Suprapubic skin (tissue), 4 donors: ENCODE data around the gene SYT1. TPM values are rescaled to one million over a fixed set of nuclear protein-coding genes. Genes with fewer than 3 reads are reported as not detected.

Experiments
- DNase-seq, 2 donors: peaks; one replicate each; pipeline ENCODE4 v3.0.0-alpha.2; 2019; ENCODE audit warnings: low spot score in 2 of 2
- H3K27ac ChIP-seq: fragments of 200-600 bp; sonication (generic); one replicate; pipeline ENCODE4 v1.5.1; 2019
- H3K27me3 ChIP-seq: fragments of 200-600 bp; sonication (generic); one replicate; pipeline ENCODE4 v1.5.1; 2019
- H3K36me3 ChIP-seq: fragments of 200-600 bp; sonication (generic); one replicate; pipeline ENCODE4 v1.5.1; 2019
- H3K4me1 ChIP-seq: fragments of 200-600 bp; sonication (generic); one replicate; pipeline ENCODE4 v1.5.1; 2019
- H3K4me3 ChIP-seq: fragments of 200-600 bp; sonication (generic); one replicate; pipeline ENCODE4 v1.5.1; 2019; ENCODE audit warnings: mild to moderate bottlenecking
- H3K9me3 ChIP-seq: fragments of 200-600 bp; sonication (generic); one replicate; pipeline ENCODE4 v1.5.1; 2019
- EP300 ChIP-seq: sonication (generic); formaldehyde crosslinking; IDR thresholded peaks from one replicate; pipeline ENCODE4 v1.6.1; 2017; ENCODE audit warnings: antibody characterized with exemption
- POLR2A ChIP-seq, 2 donors: fragments of 450-650 bp; IDR thresholded peaks; one replicate each; pipeline ENCODE4 v1.6.1; 2017; ENCODE audit warnings: antibody characterized with exemption in 2 of 2, mild to moderate bottlenecking in 2 of 2, moderate library complexity in 2 of 2
- POLR2AphosphoS5 ChIP-seq, 3 donors: sonication (generic); formaldehyde crosslinking; IDR thresholded peaks; one replicate each; pipeline ENCODE4 v1.6.1; 2017; ENCODE audit warnings: antibody characterized with exemption in 3 of 3
- WGBS: methylation state at CpG from one replicate; pipeline ENCODE4 v1.1.5; 2018; 5-methylcytosine and 5-hydroxymethylcytosine counted together
- total RNA-seq, 4 donors: library from RNA; depleted of rRNA; stranded (reverse); fragments of >200 nt; gene quantifications; one replicate each; pipeline ENCODE4 v1.1.0, GENCODE V29; 2016
- TF ChIP-seq, protein P1 (sequence below), 2 donors: fragments of 200-600 bp in 1 of 2; fragments of 450-650 bp in 1 of 2; sonication (generic) in 1 of 2; IDR thresholded peaks; one replicate each; pipeline ENCODE4 v1.5.1; 2016 to 2019; ENCODE audit warnings: antibody characterized with exemption in 2 of 2, mild to moderate bottlenecking in 1 of 2, moderate library complexity in 1 of 2

The SYT1 gene
- total RNA-seq, 4 donors from 2014 or later: 0.15 to 0.31 TPM; not detected in 2

DNA sequence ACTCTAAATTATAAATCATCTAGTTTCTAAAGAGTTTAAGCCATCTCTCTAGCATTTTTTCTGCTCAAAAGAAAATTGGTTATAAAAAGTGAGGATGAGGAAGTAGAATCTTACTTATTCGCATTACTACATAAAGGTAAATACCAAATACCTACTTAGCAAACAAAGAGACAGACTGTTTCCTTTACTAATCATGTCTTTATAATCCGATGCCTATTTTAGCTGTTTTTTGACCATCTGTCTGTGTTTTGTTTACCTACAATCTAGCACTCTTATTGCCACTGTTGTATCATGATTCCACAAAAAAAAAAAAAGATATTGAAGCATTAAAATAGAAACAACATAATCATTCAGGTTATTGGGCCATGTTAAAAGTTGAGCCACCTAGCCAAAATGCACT is 430.0 kb downstream of the SYT1 start:
- H3K4me3 ChIP-seq: no peak overlapping the region
- no peaks in the 10 kb centered on the region for H3K9me3 ChIP-seq
- no peak overlapping the region for H3K27ac ChIP-seq
- no peak for DNase-seq
- TF ChIP-seq EP300 (no peak), POLR2AphosphoS5 (IDR thresholded peaks at IDR 0.05) (no peak), POLR2A (IDR thresholded peaks at IDR 0.05) (no peak)
- TF ChIP-seq, protein P1, sequence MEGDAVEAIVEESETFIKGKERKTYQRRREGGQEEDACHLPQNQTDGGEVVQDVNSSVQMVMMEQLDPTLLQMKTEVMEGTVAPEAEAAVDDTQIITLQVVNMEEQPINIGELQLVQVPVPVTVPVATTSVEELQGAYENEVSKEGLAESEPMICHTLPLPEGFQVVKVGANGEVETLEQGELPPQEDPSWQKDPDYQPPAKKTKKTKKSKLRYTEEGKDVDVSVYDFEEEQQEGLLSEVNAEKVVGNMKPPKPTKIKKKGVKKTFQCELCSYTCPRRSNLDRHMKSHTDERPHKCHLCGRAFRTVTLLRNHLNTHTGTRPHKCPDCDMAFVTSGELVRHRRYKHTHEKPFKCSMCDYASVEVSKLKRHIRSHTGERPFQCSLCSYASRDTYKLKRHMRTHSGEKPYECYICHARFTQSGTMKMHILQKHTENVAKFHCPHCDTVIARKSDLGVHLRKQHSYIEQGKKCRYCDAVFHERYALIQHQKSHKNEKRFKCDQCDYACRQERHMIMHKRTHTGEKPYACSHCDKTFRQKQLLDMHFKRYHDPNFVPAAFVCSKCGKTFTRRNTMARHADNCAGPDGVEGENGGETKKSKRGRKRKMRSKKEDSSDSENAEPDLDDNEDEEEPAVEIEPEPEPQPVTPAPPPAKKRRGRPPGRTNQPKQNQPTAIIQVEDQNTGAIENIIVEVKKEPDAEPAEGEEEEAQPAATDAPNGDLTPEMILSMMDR (IDR thresholded peaks at IDR 0.05): no peak
- WGBS: 75% methylated on average over 2 of the region's 2 CpGs
- no peaks in the 10 kb centered on the region for H3K4me1 ChIP-seq
- no peaks in the 10 kb centered on the region for H3K36me3 ChIP-seq
- H3K27me3 ChIP-seq: no peaks in the 10 kb centered on the region

DNA sequence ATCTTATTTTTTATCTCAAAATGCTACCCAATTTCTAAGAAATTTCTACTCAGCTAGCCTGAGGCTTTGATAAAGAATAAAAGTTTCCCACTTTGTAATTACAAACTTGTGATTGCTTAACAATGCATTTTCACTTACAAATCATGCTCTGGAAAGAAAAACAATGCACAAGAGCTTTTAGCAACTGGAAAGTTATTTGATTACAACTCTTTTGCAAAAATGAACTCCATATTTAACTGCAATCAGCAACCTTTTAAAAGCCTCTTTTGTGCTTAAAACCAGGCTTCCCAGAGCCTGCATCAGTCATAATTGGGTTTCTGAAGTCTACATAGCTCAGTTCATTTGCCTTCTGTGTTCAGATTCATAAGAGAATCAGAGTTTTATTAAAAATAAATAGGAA is 431.0 kb downstream of the SYT1 start:
- H3K36me3 ChIP-seq: no peaks in the 10 kb centered on the region
- no peaks in the 10 kb centered on the region for H3K27me3 ChIP-seq
- no peak for TF ChIP-seq POLR2AphosphoS5 (IDR thresholded peaks at IDR 0.05)
- no peak for TF ChIP-seq EP300
- H3K4me1 ChIP-seq: no peaks in the 10 kb centered on the region
- no peak for DNase-seq
- no peak overlapping the region for H3K4me3 ChIP-seq
- H3K27ac ChIP-seq: no peak overlapping the region
- no peaks in the 10 kb centered on the region for H3K9me3 ChIP-seq

DNA sequence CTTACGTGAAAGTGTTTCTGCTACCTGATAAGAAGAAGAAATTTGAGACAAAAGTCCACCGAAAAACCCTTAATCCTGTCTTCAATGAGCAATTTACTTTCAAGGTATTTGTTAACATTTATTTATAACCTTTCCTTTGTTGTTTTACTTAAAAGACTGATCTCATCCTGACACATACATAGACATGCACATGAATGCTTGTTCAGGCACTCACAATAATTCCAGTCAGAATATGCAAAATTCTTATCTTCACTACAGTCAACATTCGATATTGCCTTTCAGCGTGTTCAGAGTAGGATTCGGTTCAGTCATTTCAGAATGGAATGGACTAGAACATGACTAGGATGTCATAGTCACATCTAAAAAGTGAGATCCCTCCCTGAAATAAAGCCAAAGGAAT is 431.6 kb downstream of the SYT1 start:
- Histone ChIP-seq H3K9me3 (no peaks in the 10 kb centered on the region), H3K27ac (no peak overlapping the region), H3K36me3 (no peaks in the 10 kb centered on the region), H3K4me1 (no peaks in the 10 kb centered on the region), H3K4me3 (no peak overlapping the region), H3K27me3 (no peaks in the 10 kb centered on the region)
- WGBS: 70% methylated on average over 5 of the region's 5 CpGs
- DNase-seq: no peak
- TF ChIP-seq POLR2AphosphoS5 (IDR thresholded peaks at IDR 0.05) (no peak), EP300 (no peak), POLR2A (IDR thresholded peaks at IDR 0.05) (no peak)
- TF ChIP-seq, protein P1 (IDR thresholded peaks at IDR 0.05): no peak

DNA sequence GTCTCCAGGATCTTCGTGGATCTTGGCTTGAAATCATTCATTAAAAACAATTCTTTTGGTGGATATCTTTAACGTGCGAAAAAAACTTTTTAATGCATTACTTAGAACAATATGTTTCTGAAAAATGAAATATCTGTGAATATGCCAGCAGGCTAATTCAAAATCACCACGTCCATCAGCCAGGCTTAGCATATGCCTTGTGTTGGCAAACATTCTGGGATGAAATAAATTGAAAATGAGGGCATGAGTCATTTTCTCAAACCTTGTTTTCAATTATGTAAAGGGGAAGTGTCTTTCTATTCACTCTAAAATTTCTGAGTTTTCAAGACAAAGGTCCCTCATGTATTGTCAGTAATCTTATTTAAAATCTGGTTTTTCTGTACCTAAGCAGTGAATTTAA is 432.3 kb downstream of the SYT1 start:
- 47% methylated on average over 4 of the region's 4 CpGs for WGBS
- no peaks in the 10 kb centered on the region for H3K27me3 ChIP-seq
- DNase-seq: no peak
- no peaks in the 10 kb centered on the region for H3K9me3 ChIP-seq
- no peaks in the 10 kb centered on the region for H3K36me3 ChIP-seq
- H3K27ac ChIP-seq: no peak overlapping the region
- no peaks in the 10 kb centered on the region for H3K4me1 ChIP-seq
- H3K4me3 ChIP-seq: no peak overlapping the region
- TF ChIP-seq POLR2A (IDR thresholded peaks at IDR 0.05): no peak
- TF ChIP-seq, protein P1 (IDR thresholded peaks at IDR 0.05): no peak
- TF ChIP-seq POLR2AphosphoS5 (IDR thresholded peaks at IDR 0.05): no peak

DNA sequence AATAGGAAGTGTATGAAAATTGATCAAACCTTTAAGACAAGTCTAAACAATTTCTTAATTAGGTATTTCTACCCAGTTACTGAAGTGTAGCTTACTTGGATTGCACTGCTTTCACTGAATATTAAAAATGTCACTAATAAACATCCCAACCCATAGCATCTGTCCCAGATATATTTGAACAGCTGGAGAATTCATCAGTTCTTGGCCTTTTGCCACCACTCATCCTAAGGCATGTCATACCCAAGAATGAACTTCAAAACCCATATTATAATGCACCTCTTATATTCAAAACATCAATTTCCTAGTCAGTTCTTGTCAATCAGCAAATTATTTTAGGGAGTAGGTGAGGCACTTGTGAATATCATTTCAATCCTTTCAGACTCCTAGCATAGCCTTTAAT is 433.9 kb downstream of the SYT1 start:
- Histone ChIP-seq H3K27ac (no peak overlapping the region), H3K27me3 (no peaks in the 10 kb centered on the region), H3K4me3 (no peak overlapping the region), H3K9me3 (no peaks in the 10 kb centered on the region), H3K4me1 (no peaks in the 10 kb centered on the region), H3K36me3 (no peaks in the 10 kb centered on the region)
- DNase-seq: no peak
- TF ChIP-seq, protein P1 (IDR thresholded peaks at IDR 0.05): no peak

DNA sequence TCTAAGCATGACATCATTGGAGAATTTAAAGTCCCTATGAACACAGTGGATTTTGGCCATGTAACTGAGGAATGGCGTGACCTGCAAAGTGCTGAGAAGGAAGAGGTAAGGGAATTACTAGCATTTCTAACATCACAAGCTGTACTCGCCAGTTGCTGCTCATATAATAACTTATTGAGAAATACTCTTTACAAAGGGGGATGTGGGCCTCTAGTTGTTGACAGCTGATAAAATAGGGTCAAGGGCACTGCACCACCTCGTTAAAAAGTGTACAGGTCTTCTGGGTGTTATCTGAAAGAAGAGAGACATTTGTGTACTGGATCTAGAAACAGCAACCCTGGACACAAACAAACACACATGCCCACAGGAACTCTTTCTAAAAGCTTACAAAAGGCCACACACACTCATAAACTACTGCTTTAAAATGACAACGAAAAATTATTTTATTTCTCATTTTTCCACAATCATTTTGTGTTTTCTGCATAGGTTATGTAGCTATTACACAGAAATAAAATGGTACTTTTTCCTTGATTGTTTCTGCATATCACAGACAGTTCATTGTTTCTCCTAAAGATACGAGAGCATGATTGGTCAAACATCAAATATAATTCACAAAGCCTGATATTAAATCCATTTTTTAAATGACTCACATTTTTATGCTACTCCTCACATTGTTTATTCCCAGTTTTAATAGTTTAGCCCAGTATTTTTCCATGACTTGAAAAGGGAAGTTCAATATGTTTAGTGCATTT is 435.0 kb downstream of the SYT1 start:
- H3K4me3 ChIP-seq: no peak overlapping the region
- no peak for DNase-seq
- H3K27ac ChIP-seq: no peak overlapping the region
- H3K4me1 ChIP-seq: no peaks in the 10 kb centered on the region
- H3K27me3 ChIP-seq: no peaks in the 10 kb centered on the region
- 73% methylated on average over 5 of the region's 5 CpGs for WGBS
- no peaks in the 10 kb centered on the region for H3K36me3 ChIP-seq
- no peaks in the 10 kb centered on the region for H3K9me3 ChIP-seq
- TF ChIP-seq EP300 (no peak), POLR2AphosphoS5 (IDR thresholded peaks at IDR 0.05) (no peak), POLR2A (IDR thresholded peaks at IDR 0.05) (no peak)
- TF ChIP-seq, protein P1 (IDR thresholded peaks at IDR 0.05): no peak
